GM04503 (cell line): ENCODE measurements around the gene SENP7.
A peak's percentile ranks its signal among the peaks of the same experiment; 100 is the strongest.
"Not testable (repeated sequence)": the region's sequence is repeated elsewhere in the genome, so short reads cannot be mapped to it uniquely, and the experiment has no call there.

Source experiments
- DNase-seq: peaks from one replicate; pipeline ENCODE4 v3.0.0-alpha.2; 2012; ENCODE audit warnings: low read depth

SENP7 gene

GRCh38 chr3:101454629-101455028 lies 58.4 kb downstream of the SENP7 start:
- DNase-seq, result no peak

GRCh38 chr3:101453961-101454360 lies 59.1 kb downstream of the SENP7 start:
- DNase-seq, result no peak

DNA sequence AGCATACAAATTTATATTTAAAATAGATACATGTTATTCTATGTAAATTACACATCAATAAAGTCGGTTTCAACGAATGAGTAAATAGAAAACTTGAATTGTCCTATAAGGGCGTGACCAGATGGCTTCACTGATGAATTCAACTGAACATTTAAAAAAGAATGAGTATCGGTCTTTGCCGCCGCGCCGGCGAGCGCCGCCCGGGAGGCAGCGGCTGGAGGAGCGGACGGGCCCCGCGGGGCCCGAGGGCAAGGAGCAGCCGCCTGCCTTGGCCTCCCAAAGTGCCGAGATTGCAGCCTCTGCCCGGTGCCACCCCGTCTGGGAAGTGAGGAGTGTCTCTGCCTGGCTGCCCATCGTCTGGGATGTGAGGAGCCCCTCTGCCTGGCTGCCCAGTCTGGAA lies 74.4 kb downstream of the SENP7 start:
- not testable (repeated sequence) for DNase-seq

- DNase-seq, result no peak
Observed at GRCh38 chr3:101433652-101434051, 79.4 kb downstream of the SENP7 start.

- no peak for DNase-seq
Observed at GRCh38 chr3:101423984-101424888, 88.8 kb downstream of the SENP7 start.

- DNase-seq, result no peak
Observed at GRCh38 chr3:101418851-101419250, 94.2 kb downstream of the SENP7 start.

GRCh38 chr3:101414121-101414520 lies 98.9 kb downstream of the SENP7 start:
- DNase-seq, result no peak

DNA sequence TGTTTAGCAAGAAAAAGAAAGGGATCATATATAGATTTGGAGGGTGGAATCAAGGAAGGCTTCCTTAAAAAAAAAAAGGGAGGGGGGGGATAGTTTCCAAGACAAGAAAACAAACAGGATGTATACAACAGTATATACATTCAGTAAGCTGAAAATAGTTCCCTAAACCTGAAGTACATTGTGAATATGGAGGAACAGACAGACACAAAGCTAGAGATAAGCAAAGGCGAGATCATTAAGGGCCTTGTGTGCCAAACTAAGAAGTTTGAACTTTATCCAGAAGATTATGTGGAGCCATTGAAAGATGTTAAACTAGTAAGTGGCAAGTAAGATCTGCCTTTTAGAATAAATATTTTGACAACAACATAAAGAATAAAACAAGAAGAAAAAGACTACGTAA lies 99.4 kb downstream of the SENP7 start:
- no peak for DNase-seq

DNA sequence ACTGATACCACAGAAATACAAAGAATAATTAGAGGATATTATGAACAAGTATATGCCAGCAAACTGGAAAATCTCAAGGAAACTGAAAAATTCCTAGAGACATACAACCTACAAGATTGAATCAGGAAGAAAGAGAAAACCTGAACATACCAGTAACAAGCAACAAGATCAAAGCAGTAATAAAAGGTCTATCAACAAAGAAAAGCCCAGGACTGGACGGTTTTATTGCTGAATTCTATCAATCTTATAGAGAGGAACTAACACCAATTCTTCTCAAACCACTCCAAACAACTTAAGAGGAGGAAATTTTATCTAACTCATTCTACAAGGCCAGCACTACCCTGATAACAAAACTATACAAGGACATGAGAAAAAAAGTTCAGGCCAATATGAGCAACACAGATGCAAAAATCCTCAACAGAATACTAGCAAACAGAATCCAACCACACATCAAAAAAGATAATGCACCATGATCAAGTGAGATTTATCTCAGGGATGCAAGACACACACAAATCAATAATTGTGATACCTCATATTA lies 121.5 kb downstream of the SENP7 start:
- DNase-seq, result no peak

- no peak for DNase-seq
Observed at GRCh38 chr3:101388706-101389105, 124.3 kb downstream of the SENP7 start.

DNA sequence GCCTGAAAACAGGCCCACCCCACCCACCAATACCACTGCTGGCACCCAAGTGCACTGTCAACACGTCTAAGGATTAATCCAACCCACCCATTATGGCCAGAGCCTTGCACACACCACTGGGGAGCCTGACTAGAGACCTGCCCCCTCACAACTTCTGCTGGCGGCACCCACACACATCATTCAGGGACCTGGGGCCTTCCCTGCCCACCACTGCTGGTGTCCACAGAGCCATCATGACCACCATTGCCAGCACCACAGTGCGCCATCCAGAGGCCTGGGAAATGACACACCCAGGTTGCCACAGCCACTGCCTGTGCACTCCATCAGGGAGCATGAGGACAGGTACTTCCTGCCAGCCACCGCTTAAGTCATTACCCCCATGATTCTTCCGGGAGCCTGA lies 125.7 kb downstream of the SENP7 start:
- DNase-seq, result no peak

GRCh38 chr3:101384426-101384825 lies 128.6 kb downstream of the SENP7 start:
- DNase-seq, result no peak

DNA sequence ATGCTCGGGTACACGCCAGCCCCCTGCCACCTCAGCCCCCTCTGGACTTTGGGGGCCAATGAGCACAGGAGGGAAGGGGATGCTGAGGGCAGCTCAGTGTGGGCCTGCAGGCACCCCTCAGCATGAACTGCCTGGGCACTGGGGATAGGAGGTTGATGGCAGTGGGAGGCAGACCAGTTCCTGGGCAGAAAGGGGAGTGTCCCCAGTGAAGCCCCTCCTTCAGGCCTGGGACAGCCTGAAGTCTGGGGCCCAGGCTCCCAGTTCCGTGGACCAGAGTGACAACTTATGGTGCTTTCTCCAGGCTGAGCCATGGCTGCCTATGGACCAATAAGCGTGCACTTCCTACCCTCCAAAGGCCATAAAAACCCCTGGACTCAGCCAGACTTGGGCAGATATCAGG lies 129.4 kb downstream of the SENP7 start:
- DNase-seq, result no peak

- no peak for DNase-seq
Observed at GRCh38 chr3:101383156-101383575, 129.8 kb downstream of the SENP7 start.

DNA sequence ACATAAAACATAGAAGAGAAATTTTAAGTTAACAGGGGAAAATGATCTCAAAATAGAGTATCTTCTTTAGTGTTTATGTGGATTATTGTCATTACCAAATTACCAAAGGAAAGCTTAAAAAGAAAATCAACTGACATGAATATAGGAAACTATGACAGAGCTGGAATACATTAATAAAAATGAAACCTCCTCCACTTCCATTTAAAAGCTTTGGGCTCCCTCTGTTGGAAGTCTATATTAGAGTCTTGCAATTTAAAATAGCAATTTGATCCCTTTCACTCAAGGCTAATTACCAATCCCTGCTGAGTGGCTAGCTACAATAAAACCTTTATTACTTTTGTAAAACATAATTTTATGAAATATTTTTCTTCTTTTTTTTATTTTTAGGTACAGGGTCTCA lies 131.2 kb downstream of the SENP7 start:
- DNase-seq, result no peak

DNA sequence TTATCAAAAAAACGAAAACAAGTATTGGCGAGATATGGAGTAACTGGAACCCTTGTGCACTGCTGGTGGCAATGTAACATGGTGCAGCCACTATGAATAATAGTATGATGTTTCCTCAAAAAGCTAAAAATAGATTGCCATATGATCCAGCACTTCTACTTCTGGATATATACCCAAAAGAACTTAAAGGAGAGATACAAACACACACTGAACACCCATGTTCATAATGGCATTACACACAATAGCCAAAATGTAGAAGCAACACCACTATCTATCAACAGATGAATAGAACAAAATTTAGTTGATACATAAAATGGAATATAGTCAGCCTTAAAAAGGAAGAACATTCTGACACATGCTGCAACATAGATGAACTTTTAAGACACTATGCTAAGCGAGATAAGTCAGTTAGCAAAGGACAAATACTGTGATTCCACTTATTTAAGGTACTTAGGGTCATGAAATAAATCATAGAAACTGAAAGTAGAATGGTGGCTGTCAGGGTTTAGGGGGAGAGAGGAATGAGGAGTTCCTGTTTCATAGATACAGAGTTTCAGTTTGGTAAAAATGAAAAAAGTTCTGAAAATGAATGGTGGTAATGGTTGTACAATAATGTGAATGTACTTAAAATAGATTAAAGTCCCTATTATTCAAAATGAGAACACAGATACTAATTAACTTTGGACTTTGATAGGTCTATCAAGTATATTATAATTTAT lies 133.2 kb downstream of the SENP7 start:
- DNase-seq, result no peak

GRCh38 chr3:101377796-101378195 lies 135.2 kb downstream of the SENP7 start:
- no peak for DNase-seq

- DNase-seq, result no peak
Observed at GRCh38 chr3:101377209-101377608, 135.8 kb downstream of the SENP7 start.

DNA sequence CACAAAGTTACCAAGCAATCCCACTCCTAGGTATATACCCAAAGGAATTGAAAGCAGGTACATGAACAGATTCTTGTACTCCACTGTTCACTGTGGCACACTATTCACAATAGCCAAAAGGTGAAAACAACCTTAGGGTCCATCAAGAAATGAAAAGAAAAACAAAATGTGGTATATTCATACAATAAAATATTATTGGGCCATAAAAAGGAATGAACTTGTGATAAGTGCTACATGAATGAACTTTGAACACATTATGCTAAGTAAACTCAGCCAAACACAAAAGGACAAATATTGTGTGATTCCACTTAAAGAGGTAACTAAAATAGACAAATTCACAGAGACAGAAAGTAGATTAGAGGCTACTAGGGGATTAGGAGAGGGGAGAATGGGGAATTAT lies 137.4 kb downstream of the SENP7 start:
- DNase-seq, result no peak

DNA sequence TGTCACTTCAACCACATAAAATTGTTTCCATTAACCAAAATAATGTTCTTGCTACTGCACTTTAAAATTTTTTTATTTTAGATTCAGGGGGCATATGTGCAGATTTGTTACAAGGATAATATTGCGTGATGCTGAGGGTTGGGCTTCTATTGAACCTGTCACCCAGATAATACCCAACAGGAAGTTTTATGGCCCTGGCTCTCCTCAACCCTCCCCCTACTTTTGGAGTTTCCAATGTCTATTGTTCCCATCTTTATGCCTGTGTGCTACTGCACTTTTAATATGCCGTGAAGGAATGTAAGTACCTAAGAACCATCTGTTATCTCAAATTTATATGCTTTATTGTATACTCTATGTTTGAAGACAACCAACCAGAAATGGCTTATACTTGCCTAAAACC lies 150.6 kb downstream of the SENP7 start:
- no peak for DNase-seq

DNA sequence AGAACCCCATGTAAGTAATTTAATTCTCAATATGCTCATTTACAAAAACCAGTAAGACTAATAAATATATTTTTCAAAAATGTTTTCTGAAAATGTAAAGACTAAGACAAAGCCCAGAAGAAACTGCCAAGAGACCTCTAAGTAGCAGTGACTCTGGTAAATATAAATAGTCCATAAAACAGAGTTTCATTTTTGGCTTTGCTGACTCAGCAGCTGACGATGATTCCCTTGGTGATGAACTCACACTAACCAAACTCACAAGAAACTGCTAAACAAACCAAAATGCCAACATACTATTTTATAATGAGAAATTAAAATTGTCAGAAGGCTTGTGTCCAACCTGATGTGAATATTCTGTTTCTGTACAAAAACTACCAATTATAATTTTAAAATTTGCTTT lies 161.2 kb downstream of the SENP7 start:
- no peak for DNase-seq

- peak; percentile 6 for DNase-seq
Observed at GRCh38 chr3:101340591-101340990, 172.4 kb downstream of the SENP7 start.

DNA sequence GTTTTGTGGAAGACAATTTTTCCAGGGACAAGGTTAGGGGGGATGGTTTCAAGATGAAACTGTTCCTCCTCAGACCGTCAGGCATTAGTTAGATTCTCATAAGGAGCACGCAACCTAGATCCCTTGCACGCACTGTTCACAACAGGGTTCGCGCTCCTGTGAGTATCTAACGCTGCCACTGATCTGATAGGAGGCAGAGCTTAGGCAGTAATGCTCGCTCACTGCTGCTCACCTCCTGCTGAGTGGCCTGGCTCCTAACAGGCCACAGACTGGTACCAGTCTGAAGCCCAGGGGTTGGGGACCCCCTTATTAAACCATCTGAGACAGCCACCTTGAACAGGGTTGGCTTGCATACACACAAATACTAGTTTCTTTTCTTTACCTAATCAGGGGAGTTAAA lies 179.1 kb downstream of the SENP7 start:
- DNase-seq, result no peak
